Lung (tissue), 12 donors: ENCODE results near the gene AP5Z1. TPM values are rescaled to one million over a fixed set of nuclear protein-coding genes. Genes with fewer than 3 reads are reported as not detected.

ENCODE experiments used
- ATAC-seq: fragments of 200-7000 bp; cut with Tn5 transposase; one replicate; pipeline ENCODE4 v1.9.1; 2020; ENCODE audit warnings: moderate number of reproducible peaks; ENCODE audit not compliant: insufficient read depth, low FRiP score
- DNase-seq, 3 donors: peaks; one replicate each; pipeline ENCODE4 v3.0.0-alpha.2; 2013 to 2017
- H3K27ac ChIP-seq, 2 donors: one replicate each; pipeline ENCODE4 v1.5.1; 2013; ENCODE audit warnings: mild to moderate bottlenecking in 2 of 2, moderate library complexity in 2 of 2, control low read depth in 1 of 2, inconsistent platforms in 1 of 2, low read depth in 1 of 2, low read length in 1 of 2
- H3K27me3 ChIP-seq, 3 donors: one replicate each; pipeline ENCODE4 v1.5.1; 2013; ENCODE audit warnings: low read length in 2 of 3; ENCODE audit not compliant: control insufficient read depth in 3 of 3, insufficient read depth in 3 of 3
- H3K36me3 ChIP-seq, 4 donors: one replicate each; pipeline ENCODE4 v1.5.1; 2013; ENCODE audit warnings: low read length in 4 of 4, mild to moderate bottlenecking in 1 of 4, moderate library complexity in 1 of 4; ENCODE audit not compliant: control insufficient read depth in 4 of 4, insufficient read depth in 4 of 4
- H3K4me1 ChIP-seq, 5 donors: one replicate each; pipeline ENCODE4 v1.5.1; 2013; ENCODE audit warnings: low read length in 5 of 5, mild to moderate bottlenecking in 2 of 5, moderate library complexity in 1 of 5; ENCODE audit not compliant: control insufficient read depth in 5 of 5, insufficient read depth in 5 of 5
- H3K4me3 ChIP-seq: one replicate; pipeline ENCODE4 v1.5.1; 2013; ENCODE audit warnings: mild to moderate bottlenecking, control low read depth, moderate library complexity
- H3K9ac ChIP-seq, 2 donors: one replicate each; pipeline ENCODE4 v1.5.1; 2013; ENCODE audit warnings: low read length in 2 of 2, control low read depth in 1 of 2; ENCODE audit not compliant: insufficient read depth in 1 of 2
- H3K9me3 ChIP-seq, 4 donors: one replicate each; pipeline ENCODE4 v1.5.1; 2013; ENCODE audit warnings: low read length in 3 of 4, mild to moderate bottlenecking in 1 of 4, moderate library complexity in 1 of 4; ENCODE audit not compliant: control insufficient read depth in 4 of 4, insufficient read depth in 3 of 4
- CTCF ChIP-seq: IDR thresholded peaks from 2 replicates; pipeline ENCODE4 v1.5.1; 2012; ENCODE audit warnings: mild to moderate bottlenecking; ENCODE audit errors: control extremely low read depth, extremely low read depth
- WGBS, 2 donors: extraction: QIAGEN DNeasy Blood & Tissue Kit; methylation state at CpG; one replicate each; pipeline ENCODE4 v1.1.7; 2013; 5-methylcytosine and 5-hydroxymethylcytosine counted together
- polyA plus RNA-seq, 2 donors: library from polyadenylated mRNA; stranded (reverse); fragments of 200-250 nt; gene quantifications; one replicate each; pipeline ENCODE4 v1.2.1, GENCODE V29; 2013
- total RNA-seq, 2 donors: library from RNA; depleted of rRNA in 1 of 2; stranded (reverse); fragments of >200 nt in 1 of 2; gene quantifications; one replicate each; pipeline ENCODE4 v1.2.1, GENCODE V29; 2014 to 2021
- donor health status: control.
- donor health status: control.
- donor health status: Bipolar disorder and iron deficiency.
- donor health status: healthy.
- donor health status: DM: yes; HTN: yes; CAD: no.

Gene AP5Z1
- total and polyA plus RNA-seq, 4 donors, result 21.2 to 62.4 (median 59.3) TPM

GRCh38 chr7:4830176-4830575, 54.8 kb downstream of the AP5Z1 start:
- peak; percentile 90 to 92 (median 90) for DNase-seq
- ATAC-seq, result peak; percentile 71
- peak; percentile 89 for TF ChIP-seq CTCF
- no peaks in the 10 kb centered on the region for H3K4me1 ChIP-seq
- no peak overlapping the region for H3K27ac ChIP-seq
- H3K27me3 ChIP-seq, result no peaks in the 10 kb centered on the region
- H3K9ac ChIP-seq, result no peak overlapping the region
- H3K4me3 ChIP-seq, result no peak overlapping the region
- H3K36me3 ChIP-seq, result peaks cover 0 to 10% (median 7%) of the 10 kb centered on the region in 4 donors
- 35 to 39% methylated on average over 14 of the region's 14 CpGs for WGBS, 2 donors
- H3K9me3 ChIP-seq, result no peaks in the 10 kb centered on the region

GRCh38 chr7:4831723-4832495, 56.5 kb downstream of the AP5Z1 start:
- 77 to 87% methylated on average over 17 of the region's 17 CpGs for WGBS, 2 donors
- H3K9me3 ChIP-seq, result no peaks in the 10 kb centered on the region
- TF ChIP-seq CTCF, result no peak
- no peaks in the 10 kb centered on the region for H3K27me3 ChIP-seq
- ATAC-seq (no peak), DNase-seq (no peak)
- peaks cover 0 to 2% (median 0%) of the 10 kb centered on the region in 5 donors for H3K4me1 ChIP-seq
- H3K36me3 ChIP-seq, result peaks cover 0 to 12% (median 7%) of the 10 kb centered on the region in 4 donors
- H3K4me3 ChIP-seq, result no peak overlapping the region
- no peak overlapping the region for H3K9ac ChIP-seq
- no peak overlapping the region for H3K27ac ChIP-seq

- DNase-seq, result peak in 1 of 3 donors; percentile 9
- WGBS, 2 donors, result 96 to 97% methylated on average over 16 of the region's 16 CpGs
- Histone ChIP-seq H3K27ac (no peak overlapping the region), H3K4me1 (peaks cover 0 to 10% (median 4%) of the 10 kb centered on the region in 5 donors), H3K9ac (no peak overlapping the region), H3K36me3 (peaks cover 0 to 12% (median 7%) of the 10 kb centered on the region in 4 donors), H3K9me3 (no peaks in the 10 kb centered on the region), H3K27me3 (no peaks in the 10 kb centered on the region), H3K4me3 (no peak overlapping the region)
- no peak for ATAC-seq
- no peak for TF ChIP-seq CTCF
Measured at GRCh38 chr7:4832711-4833110, 57.3 kb downstream of the AP5Z1 start.

GRCh38 chr7:4833176-4833575, 57.8 kb downstream of the AP5Z1 start:
- DNase-seq, result peak in 1 of 3 donors; percentile 4

More at GRCh38 chr7:4833176-4833575, 57.8 kb downstream of the AP5Z1 start:
- TF ChIP-seq CTCF, result no peak
- Histone ChIP-seq H3K9me3 (no peaks in the 10 kb centered on the region), H3K27me3 (no peaks in the 10 kb centered on the region), H3K27ac (no peak overlapping the region), H3K9ac (no peak overlapping the region), H3K4me1 (peaks cover 0 to 15% (median 4%) of the 10 kb centered on the region in 5 donors), H3K4me3 (no peak overlapping the region), H3K36me3 (peaks cover 0 to 12% (median 7%) of the 10 kb centered on the region in 4 donors)
- 92 to 93% methylated on average over 17 of the region's 17 CpGs for WGBS, 2 donors
- ATAC-seq, result no peak
